ENCODE data around the gene ACTL6A. TPM values are rescaled to one million over a fixed set of nuclear protein-coding genes. Genes with fewer than 3 reads are reported as not detected.
A peak's percentile ranks its signal among the peaks of the same experiment; 100 is the strongest.
"Not testable (repeated sequence)": the region's sequence is repeated elsewhere in the genome, so short reads cannot be mapped to it uniquely, and the experiment has no call there.

ACTL6A gene
- total RNA-seq: 10 to 100 TPM; 86.7 to 96.8 (median 92.3) TPM

GRCh38 chr3:179562591-179563270 is at the start of gene ACTL6A:
TSS of gene ACTL6A (plus strand) at chr3:179562926. CDS start at chr3:179563093, 167 bp downstream.
- peaks cover 31% of the 10 kb centered on the region for H3K4me1 Mint-ChIP-seq (ENCODE audit: low read depth)
- peaks cover 2% of the 10 kb centered on the region for H3K27me3 Mint-ChIP-seq (ENCODE audit: low read depth)
- ATAC-seq (peak; percentile 95), DNase-seq (peak; percentile 99)
- H3K36me3 Mint-ChIP-seq (ENCODE audit: insufficient read depth): no peaks in the 10 kb centered on the region
- H3K4me3 Mint-ChIP-seq: peak within 1 kb of the TSS; percentile 95
- H3K9me3 Mint-ChIP-seq: no peaks in the 10 kb centered on the region

- Mint-ChIP-seq H3K9me3 (peaks cover 12% of the 10 kb centered on the region), H3K4me1 (ENCODE audit: low read depth) (no peaks in the 10 kb centered on the region), H3K36me3 (ENCODE audit: insufficient read depth) (no peaks in the 10 kb centered on the region), H3K27me3 (ENCODE audit: low read depth) (peaks cover 2% of the 10 kb centered on the region), H3K4me3 (no peak overlapping the region)
- ATAC-seq: no peak
- DNase-seq: no peak
Measured at GRCh38 chr3:179513862-179514261, 48.9 kb upstream of the ACTL6A start.

GRCh38 chr3:179516461-179517251 is 46.1 kb upstream of the ACTL6A start:
- not testable (repeated sequence) for DNase-seq; H3K36me3 Mint-ChIP-seq (ENCODE audit: insufficient read depth); H3K4me3 Mint-ChIP-seq; H3K27me3 Mint-ChIP-seq (ENCODE audit: low read depth); ATAC-seq; H3K4me1 Mint-ChIP-seq (ENCODE audit: low read depth)
- H3K9me3 Mint-ChIP-seq: peaks cover 12% of the 10 kb centered on the region

- H3K36me3 Mint-ChIP-seq (ENCODE audit: insufficient read depth): no peaks in the 10 kb centered on the region
- H3K4me1 Mint-ChIP-seq (ENCODE audit: low read depth): no peaks in the 10 kb centered on the region
- peaks cover 19% of the 10 kb centered on the region for H3K27me3 Mint-ChIP-seq (ENCODE audit: low read depth)
- H3K9me3 Mint-ChIP-seq: no peaks in the 10 kb centered on the region
- no peak overlapping the region for H3K4me3 Mint-ChIP-seq
- DNase-seq (no peak), ATAC-seq (no peak)
Measured at GRCh38 chr3:179526482-179526881, 36.2 kb upstream of the ACTL6A start.

- Mint-ChIP-seq H3K4me3 (no peak overlapping the region), H3K4me1 (ENCODE audit: low read depth) (no peaks in the 10 kb centered on the region), H3K36me3 (ENCODE audit: insufficient read depth) (no peaks in the 10 kb centered on the region), H3K9me3 (no peaks in the 10 kb centered on the region), H3K27me3 (ENCODE audit: low read depth) (peaks cover 19% of the 10 kb centered on the region)
- ATAC-seq (no peak), DNase-seq (no peak)
Measured at GRCh38 chr3:179526989-179527391, 35.7 kb upstream of the ACTL6A start.

GRCh38 chr3:179528772-179529171 is 34.0 kb upstream of the ACTL6A start:
- Mint-ChIP-seq H3K4me1 (ENCODE audit: low read depth) (no peaks in the 10 kb centered on the region), H3K27me3 (ENCODE audit: low read depth) (peaks cover 19% of the 10 kb centered on the region), H3K36me3 (ENCODE audit: insufficient read depth) (no peaks in the 10 kb centered on the region), H3K4me3 (no peak overlapping the region), H3K9me3 (no peaks in the 10 kb centered on the region)
- DNase-seq: no peak
- no peak for ATAC-seq

GRCh38 chr3:179531576-179531975 is 31.1 kb upstream of the ACTL6A start:
- no peak for ATAC-seq
- Mint-ChIP-seq H3K4me3 (no peak overlapping the region), H3K9me3 (no peaks in the 10 kb centered on the region), H3K4me1 (ENCODE audit: low read depth) (no peaks in the 10 kb centered on the region), H3K36me3 (ENCODE audit: insufficient read depth) (no peaks in the 10 kb centered on the region), H3K27me3 (ENCODE audit: low read depth) (peaks cover 5% of the 10 kb centered on the region)
- no peak for DNase-seq

- ATAC-seq (no peak), DNase-seq (no peak)
- Mint-ChIP-seq H3K4me3 (no peak overlapping the region), H3K27me3 (ENCODE audit: low read depth) (peaks cover 3% of the 10 kb centered on the region), H3K36me3 (ENCODE audit: insufficient read depth) (no peaks in the 10 kb centered on the region), H3K9me3 (no peaks in the 10 kb centered on the region), H3K4me1 (ENCODE audit: low read depth) (no peaks in the 10 kb centered on the region)
Measured at GRCh38 chr3:179533274-179533673, 29.5 kb upstream of the ACTL6A start.

GRCh38 chr3:179536256-179536655 is 26.5 kb upstream of the ACTL6A start:
- peaks cover 3% of the 10 kb centered on the region for H3K27me3 Mint-ChIP-seq (ENCODE audit: low read depth)
- no peak overlapping the region for H3K4me3 Mint-ChIP-seq
- ATAC-seq (no peak), DNase-seq (no peak)
- no peaks in the 10 kb centered on the region for H3K36me3 Mint-ChIP-seq (ENCODE audit: insufficient read depth)
- no peaks in the 10 kb centered on the region for H3K4me1 Mint-ChIP-seq (ENCODE audit: low read depth)
- H3K9me3 Mint-ChIP-seq: no peaks in the 10 kb centered on the region

GRCh38 chr3:179541094-179541493 is 21.6 kb upstream of the ACTL6A start:
- no peaks in the 10 kb centered on the region for H3K36me3 Mint-ChIP-seq (ENCODE audit: insufficient read depth)
- ATAC-seq: no peak
- H3K27me3 Mint-ChIP-seq (ENCODE audit: low read depth): peaks cover 4% of the 10 kb centered on the region
- no peaks in the 10 kb centered on the region for H3K9me3 Mint-ChIP-seq
- H3K4me1 Mint-ChIP-seq (ENCODE audit: low read depth): no peaks in the 10 kb centered on the region
- no peak overlapping the region for H3K4me3 Mint-ChIP-seq
- no peak for DNase-seq

- Mint-ChIP-seq H3K9me3 (no peaks in the 10 kb centered on the region), H3K36me3 (ENCODE audit: insufficient read depth) (no peaks in the 10 kb centered on the region), H3K27me3 (ENCODE audit: low read depth) (peaks cover 4% of the 10 kb centered on the region), H3K4me1 (ENCODE audit: low read depth) (no peaks in the 10 kb centered on the region), H3K4me3 (no peak overlapping the region)
- no peak for DNase-seq
- ATAC-seq: no peak
Measured at GRCh38 chr3:179541596-179541995, 21.1 kb upstream of the ACTL6A start.

GRCh38 chr3:179542375-179542774 is 20.4 kb upstream of the ACTL6A start:
- H3K4me3 Mint-ChIP-seq: no peak overlapping the region

GRCh38 chr3:179544981-179545645 is 17.6 kb upstream of the ACTL6A start:
- Mint-ChIP-seq H3K4me1 (ENCODE audit: low read depth) (no peaks in the 10 kb centered on the region), H3K27me3 (ENCODE audit: low read depth) (peaks cover 4% of the 10 kb centered on the region), H3K9me3 (no peaks in the 10 kb centered on the region), H3K4me3 (no peak overlapping the region), H3K36me3 (ENCODE audit: insufficient read depth) (no peaks in the 10 kb centered on the region)
- ATAC-seq (peak; percentile 40 to 46), DNase-seq (no peak)

More at GRCh38 chr3:179542375-179542774, 20.4 kb upstream of the ACTL6A start:
- ATAC-seq (no peak), DNase-seq (no peak)
- Mint-ChIP-seq H3K27me3 (ENCODE audit: low read depth) (peaks cover 4% of the 10 kb centered on the region), H3K4me1 (ENCODE audit: low read depth) (no peaks in the 10 kb centered on the region), H3K9me3 (no peaks in the 10 kb centered on the region), H3K36me3 (ENCODE audit: insufficient read depth) (no peaks in the 10 kb centered on the region)

- Mint-ChIP-seq H3K36me3 (ENCODE audit: insufficient read depth) (no peaks in the 10 kb centered on the region), H3K4me1 (ENCODE audit: low read depth) (no peaks in the 10 kb centered on the region), H3K27me3 (ENCODE audit: low read depth) (peaks cover 4% of the 10 kb centered on the region), H3K9me3 (no peaks in the 10 kb centered on the region), H3K4me3 (no peak overlapping the region)
- ATAC-seq: no peak
- DNase-seq: no peak
Measured at GRCh38 chr3:179546814-179547241, 15.9 kb upstream of the ACTL6A start.

Data from activated T-cell treated with anti-CD3 and anti-CD28 coated beads, Interleukin-2, amount 50 U/mL, for 4 hours (primary cell).